OCI-LY7 (cell line): ENCODE data around the gene NAXE.

Experiments used
- CTCF ChIP-seq: fragments of 200-600 bp; sonication (generic); conservative IDR thresholded peaks from 2 replicates; pipeline ENCODE4 v1.5.1; 2014; ENCODE audit warnings: mild to moderate bottlenecking, antibody characterized with exemption, low read length, moderate library complexity, mixed read lengths
- EZH2phosphoT487 ChIP-seq: fragments of 200-600 bp; sonication (generic); IDR thresholded peaks from 2 replicates; pipeline ENCODE4 v1.6.1; 2018; ENCODE audit warnings: low read depth, borderline replicate concordance, mild to moderate bottlenecking, mixed run types, antibody characterized with exemption, low read length, moderate library complexity, mixed read lengths

- TF ChIP-seq CTCF (no peak), EZH2phosphoT487 (no peak)
Measured at GRCh38 chr1:156589546-156589945, 2.0 kb upstream of the NAXE start.
